NCI-H460 (cell line): Measurements from ENCODE around the gene GNAT2. TPM values are rescaled to one million over a fixed set of nuclear protein-coding genes. Genes with fewer than 3 reads are reported as not detected.
"Not testable (repeated sequence)": the region's sequence is repeated elsewhere in the genome, so short reads cannot be mapped to it uniquely, and the experiment has no call there.

Experiments used
- DNase-seq: peaks from one replicate; pipeline ENCODE4 v3.0.0-alpha.2; 2016; ENCODE audit warnings: low read depth; ENCODE audit errors: extremely low read depth
- polyA plus RNA-seq: library from polyadenylated mRNA; depleted of rRNA; stranded (reverse); fragments of >200 nt; gene quantifications from 2 replicates; pipeline ENCODE4 v1.2.3, GENCODE V29; 2014; cell fraction: nucleus; rRNA removed
- total RNA-seq: library from RNA; depleted of rRNA; stranded (reverse); fragments of >200 nt; shearing (Covaris generic); gene quantifications from 2 replicates; pipeline ENCODE4 v1.2.3, GENCODE V29; 2014; rRNA removed

The GNAT2 gene
- not detected in 2 replicates for total RNA-seq
- polyA plus RNA-seq = not detected in 2 replicates

DNA sequence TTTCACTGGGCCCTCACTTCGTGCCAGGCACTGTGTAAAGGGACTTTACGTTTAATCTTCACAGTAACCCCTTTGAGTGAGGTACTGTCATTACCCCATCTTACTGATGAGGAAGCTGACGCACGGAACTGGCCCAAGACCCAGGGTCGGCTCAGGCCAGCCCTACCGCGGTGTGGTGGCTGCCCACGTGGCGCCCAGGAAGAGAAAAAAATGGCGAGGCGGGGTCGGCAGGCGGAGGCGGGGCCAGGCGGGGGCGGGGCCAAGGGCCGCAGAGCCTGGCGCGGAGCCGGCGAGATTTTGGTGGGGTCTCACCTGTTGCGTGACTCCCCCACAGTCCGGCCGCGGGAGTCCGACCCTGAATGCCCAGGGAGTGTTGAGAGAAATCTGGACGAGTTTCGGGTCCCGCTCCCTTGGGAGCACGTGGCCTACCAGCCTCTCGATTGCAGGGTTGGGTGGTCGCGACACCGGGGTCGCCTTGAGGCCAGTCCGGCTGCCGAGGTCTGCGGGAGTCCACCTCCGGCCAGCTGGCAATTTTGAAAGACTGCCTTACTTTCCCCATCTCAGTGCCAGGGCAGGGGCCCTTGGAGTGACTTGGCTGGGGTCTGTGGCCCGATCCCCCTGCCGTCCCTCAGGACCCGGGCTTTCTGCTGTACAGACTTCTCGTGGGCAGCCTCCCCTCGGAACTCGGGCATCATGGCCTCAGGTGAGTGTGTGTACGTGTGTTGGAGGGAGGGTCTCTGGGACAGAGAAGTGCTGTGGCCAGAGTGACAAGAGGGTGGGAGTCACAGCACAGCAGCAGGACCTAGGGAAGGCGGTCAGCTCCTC, at the start of gene GNAT2, which contains the start of gene AMPD2:
Gene GNAT2, minus strand, starts transcription at position 41 of the 825 bp plus-strand sequence. CDS start 6,746 bp downstream, outside the sequence.
Gene AMPD2, plus strand, starts transcription at position 262 of the 825 bp plus-strand sequence. CDS start 1,339 bp downstream, outside the sequence.
- peak; percentile 43 for DNase-seq

DNA sequence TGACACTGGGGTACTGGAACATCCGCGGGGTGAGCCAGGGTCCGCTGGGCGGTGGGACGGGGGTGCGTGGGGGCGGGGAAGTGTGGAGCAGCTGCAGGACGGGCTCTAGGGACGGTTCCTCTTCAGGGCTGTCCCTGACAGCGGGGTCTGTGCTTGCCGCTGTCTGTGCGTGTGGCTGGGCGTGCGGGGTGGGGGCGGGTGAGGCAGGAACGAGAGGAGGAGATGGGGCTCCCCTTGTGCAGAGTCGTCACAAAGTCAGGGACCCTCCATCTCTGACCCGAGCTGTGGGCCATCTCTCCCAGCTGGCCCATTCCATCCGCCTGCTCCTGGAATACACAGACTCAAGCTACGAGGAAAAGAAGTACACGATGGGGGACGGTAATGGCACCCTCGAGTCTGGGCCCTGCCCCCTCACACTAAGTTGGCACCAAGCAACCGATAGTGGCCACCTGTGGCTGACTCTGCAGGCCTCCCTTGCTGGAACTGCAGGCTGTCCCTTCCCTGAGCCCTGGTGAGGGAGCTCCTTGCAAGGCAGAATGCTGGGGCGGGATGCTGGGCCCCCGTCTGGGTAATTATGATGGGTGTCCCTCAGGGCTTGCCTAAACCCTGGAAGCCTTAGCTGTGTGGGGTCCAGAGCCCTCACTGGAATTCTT, 48.8 kb upstream of the GNAT2 start:
- DNase-seq = no peak

DNA sequence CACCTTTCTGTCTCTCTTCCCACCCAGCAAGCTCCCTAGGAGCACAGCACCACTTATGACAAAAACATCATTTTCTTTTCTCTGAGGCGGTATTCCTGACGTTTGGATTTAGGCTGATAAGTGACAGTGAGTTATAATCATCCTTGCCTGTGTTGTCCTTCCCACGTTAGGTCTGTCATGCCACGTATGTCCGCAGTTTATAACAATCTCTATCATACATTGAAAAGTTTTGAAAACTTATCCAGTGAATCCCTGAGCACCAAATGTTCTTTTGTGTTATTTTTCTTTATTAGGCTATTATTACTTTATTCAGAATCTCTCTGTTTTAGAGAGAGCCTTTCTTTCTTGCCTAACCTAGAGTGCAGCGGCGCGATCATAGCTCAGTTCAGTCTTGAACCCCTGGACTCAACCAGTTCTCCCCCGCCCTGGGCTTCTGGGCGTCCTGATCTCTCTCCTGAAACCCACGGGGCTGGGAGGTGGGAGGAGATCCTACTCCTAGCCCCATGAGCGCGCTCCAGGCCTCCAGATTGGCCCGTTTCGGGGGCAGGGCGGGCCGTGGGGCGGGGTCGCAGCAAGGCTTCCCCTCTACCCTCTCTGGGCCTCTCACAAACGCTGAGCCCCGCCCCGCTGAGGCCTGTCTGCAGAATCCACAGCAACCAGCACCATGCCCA, 48.2 kb upstream of the GNAT2 start, which contains the start of gene GSTM2:
Gene GSTM2, plus strand, starts transcription at position 606 of the 671 bp plus-strand sequence. Its CDS starts 59 bp downstream, at position 665.
- peak; percentile 65 for DNase-seq

DNA sequence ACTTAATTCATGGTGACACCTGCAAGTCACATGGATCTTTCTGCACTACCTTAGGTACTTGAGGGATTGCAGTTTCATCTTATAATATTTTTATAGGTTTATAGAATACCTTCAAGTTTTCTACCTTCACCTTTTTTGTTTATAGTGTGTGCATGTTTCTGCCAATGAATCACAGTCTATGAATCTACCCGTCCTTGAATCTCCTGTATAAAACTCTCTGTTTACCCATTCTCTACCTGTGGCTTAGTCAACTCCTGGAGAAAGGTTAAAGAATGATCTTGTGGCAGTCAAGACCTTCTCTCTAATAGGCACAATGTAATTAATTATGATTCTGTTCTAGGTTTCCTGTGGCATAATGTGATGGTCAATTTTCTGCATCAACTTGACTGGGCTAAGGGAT, 45.3 kb upstream of the GNAT2 start:
- DNase-seq = no peak

DNA sequence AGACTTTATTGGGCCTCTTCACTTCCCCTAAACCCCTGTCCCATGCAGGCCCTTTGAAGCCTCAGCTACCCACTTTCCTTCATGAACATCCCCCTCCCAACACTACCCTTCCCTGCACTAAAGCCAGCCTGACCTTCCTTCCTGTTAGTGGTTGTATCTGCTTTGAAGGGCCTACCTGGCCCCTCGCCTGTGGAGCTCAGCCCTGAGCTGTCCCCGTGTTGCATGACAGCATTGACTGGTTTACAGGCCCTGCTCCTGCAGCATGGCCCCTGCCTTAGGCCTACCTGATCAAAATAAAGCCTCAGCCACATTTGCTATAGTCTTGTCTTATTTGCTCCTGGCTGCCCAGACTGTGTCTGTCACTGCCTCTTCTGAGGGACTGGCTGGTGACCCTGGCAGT, 42.0 kb upstream of the GNAT2 start:
- no peak for DNase-seq

DNA sequence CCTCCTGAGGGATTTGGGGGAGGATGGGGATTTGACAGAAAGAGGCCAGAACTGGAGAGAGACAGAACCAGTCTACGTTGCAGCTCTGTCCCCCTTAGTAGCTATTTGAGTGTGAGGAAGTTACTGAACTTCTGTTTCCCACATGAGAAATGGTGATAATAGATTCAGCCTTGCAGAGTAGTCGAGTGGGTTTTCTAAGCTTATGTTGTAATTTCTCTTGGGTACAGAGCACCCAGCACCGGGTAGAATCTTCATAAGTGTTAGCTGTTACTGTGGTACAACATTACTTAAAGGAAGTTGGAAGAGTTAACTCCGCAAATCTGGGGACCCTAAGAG, 41.2 kb upstream of the GNAT2 start:
- DNase-seq = not testable (repeated sequence)

DNA sequence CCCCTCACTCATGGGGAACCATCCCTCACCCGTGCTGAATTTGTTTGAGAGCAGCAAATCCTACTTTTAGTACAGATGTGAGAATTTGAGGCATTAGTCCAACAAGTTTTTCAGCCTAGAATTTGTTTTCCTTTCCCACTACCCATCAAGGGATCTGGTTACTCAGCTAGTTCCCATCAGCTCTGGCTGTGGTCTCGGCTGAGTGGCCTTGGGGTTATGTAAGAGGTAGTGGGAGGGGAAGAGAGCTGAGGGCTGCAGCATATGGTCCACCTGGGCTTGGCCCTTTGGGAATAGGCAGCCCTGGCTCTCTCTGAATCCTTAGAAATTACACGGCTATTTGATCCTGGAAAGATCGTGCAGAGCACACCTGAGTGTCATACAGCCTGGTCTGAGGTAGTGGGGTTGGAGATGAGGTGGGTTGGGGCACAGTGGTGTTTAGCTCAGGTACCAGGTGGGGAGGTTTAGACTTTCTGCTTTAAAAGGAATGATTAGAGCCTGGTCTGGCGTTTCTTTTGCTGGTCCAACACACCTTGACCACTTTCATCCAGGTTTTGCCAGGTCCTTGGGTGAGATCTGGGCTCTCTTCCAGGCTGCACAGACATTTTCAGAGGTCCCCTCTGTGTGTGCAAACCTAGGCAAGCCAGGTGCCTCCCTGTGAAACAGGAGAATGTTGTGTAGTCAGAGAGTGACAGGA, 40.7 kb upstream of the GNAT2 start:
- no peak for DNase-seq

DNA sequence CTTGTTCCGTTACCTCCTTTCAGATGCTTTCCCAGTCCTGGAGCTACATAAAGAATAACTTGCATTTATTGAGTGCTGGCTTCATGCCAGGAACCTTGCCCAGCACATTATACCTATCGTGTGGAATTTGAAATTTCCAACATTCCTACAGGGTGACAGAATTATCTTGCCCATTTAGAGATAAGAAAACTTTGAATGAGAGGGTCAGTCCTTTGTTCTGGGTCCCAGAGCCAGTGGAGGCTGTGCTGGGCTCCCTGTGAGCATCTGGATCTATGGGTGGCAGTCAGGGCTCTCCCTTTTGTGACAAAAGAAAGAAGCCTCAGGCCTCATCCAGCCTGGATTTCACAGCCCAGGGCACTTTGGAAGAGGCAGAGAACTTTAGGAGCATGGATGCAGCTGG, 39.7 kb upstream of the GNAT2 start:
- DNase-seq = no peak

DNA sequence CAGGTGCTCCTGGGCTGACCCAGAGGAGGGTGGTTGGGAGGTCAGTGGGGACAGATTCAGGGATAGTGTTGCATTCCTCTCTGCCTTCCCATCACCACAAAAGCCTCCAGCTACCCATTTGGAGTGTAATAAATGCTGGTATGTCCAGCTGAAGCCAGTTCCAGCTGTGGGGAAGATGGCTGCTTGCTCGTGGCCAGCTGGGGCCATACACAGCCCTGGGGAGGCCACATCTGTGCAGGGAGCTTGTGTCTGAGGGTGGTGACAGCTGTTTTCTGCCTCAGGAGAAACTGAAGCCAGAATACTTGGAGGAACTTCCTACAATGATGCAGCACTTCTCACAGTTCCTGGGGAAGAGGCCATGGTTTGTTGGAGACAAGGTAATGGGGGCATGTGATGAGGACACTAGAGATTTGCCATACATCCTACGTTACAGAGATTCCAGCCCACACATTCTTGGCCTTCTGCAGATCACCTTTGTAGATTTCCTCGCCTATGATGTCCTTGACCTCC, 39.2 kb upstream of the GNAT2 start:
- DNase-seq = no peak

DNA sequence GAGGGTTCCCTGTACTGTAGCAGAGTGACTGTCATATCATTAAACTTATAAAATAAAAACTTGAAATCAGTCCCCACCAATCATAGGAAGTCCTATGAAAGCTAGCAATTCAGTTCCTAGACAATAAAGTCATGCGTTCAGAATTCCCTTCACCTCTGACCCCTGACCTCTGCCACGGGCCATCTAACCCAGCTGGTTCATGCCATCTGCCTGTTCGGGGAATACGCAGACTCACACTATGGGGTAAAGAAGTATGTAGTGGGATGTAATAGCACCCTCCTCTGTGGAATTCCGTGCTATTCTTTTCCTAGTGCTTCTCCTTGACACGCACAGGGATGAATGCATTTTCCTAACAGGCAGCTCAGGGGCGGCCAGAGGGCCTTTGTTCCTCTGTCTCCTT, 38.6 kb upstream of the GNAT2 start:
- DNase-seq = no peak

DNA sequence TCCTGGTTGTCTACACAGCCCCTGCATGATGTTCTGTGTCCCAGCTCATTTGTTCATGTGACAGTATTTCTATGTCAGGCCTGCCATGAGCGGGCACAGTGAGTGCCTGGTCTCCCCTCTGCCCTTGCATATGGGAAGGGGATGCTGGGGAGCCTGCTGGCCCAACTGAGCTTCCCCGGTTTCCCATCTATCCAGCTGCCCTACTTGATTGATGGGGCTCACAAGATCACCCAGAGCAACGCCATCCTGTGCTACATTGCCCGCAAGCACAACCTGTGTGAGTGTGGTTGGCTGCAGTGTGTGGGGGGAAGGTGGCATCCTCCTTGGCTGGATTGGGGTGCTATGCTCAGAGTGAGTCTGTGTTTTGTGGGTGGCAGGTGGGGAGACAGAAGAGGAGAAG, 38.0 kb upstream of the GNAT2 start:
- DNase-seq = no peak

DNA sequence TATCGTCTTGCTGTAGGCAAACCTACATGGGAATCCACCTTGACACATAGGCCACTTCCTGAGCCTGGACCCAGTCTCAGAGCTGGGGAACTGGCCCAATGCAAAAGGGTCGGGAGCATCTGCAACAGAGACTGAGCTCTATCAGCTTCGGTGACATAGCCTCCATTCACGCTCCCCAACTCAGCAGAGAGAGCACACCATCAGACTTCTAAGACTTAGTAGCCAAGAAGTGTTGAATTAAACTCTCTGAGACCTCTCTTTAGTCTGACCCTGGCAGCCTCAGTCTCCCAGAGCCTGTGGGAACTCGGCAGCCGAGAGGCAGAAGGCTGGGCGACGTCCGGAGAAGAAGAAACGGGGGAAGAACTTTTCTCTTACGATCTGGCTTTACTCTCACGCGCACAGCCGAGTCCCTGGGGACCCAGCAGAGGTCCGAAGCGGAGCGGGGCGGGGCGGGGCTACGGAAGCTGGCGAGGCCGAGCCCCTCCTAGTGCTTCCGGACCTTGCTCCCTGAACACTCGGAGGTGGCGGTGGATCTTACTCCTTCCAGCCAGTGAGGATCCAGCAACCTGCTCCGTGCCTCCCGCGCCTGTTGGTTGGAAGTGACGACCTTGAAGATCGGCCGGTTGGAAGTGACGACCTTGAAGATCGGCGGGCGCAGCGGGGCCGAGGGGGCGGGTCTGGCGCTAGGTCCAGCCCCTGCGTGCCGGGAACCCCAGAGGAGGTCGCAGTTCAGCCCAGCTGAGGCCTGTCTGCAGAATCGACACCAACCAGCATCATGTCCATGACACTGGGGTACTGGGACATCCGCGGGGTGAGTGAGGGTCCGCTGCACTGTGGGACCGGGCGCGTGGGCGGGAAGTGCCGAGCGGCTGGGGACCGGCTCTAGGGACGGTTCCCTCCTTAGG, 36.5 kb upstream of the GNAT2 start, which contains the start of gene GSTM4:
Gene GSTM4, plus strand, starts transcription at position 485 of the 905 bp plus-strand sequence. Its CDS starts 291 bp downstream, at position 776.
- peak; percentile 72 for DNase-seq

DNA sequence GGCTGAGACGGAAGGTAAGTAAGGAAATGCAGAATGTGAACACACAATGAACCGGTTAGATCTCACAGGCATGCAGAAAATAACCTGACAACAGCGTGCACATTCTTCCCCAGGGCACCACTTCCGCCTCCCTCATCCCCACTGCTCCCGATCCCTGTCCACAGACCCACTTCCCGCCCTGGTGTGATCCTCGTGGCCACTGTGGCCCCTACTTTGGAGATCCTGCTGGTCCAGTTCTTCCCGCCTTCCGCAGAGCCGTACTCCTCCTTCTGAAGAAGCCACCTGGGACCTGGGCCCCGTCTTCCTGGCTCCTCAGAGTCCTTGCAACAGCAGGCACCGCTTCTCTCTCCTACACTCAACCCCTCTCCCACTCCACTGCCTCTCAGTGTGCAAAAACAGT, 35.1 kb upstream of the GNAT2 start:
- DNase-seq = no peak

DNA sequence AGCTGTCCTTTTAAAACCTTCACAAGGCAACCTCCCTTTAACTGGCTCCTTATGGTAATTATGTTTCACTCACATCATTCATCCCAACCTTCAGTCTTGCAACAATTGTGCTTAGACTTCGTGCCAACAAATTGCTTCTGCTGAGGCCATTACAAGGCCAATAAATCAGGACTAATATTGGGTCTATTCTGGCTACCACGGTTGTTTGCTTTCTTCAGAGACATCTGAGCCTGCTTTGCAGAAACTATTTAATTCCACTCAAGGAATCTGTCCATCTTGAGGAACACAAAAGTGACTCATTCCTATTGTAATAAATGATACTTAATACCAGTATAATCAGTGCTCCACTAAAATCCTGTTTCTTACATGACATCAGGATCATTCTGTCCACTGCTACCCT, 33.9 kb upstream of the GNAT2 start:
- no peak for DNase-seq

DNA sequence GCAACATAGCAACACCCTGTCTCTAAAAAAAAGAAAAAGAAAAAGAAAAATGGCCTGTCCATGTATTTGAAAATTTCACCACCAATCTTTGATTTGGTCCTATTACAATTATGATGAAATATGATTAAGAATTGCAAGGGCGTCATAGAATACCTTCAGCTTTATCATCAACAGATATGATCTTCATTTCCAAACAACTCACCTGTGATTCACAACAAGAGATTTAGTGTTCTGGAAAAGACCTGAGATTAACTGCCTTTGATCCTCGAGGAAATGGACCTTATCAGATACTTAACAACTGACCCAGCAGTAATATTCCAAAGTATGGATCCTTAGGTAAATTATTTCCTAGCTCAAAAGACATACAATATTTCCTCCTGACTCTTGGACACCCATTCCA, 33.0 kb upstream of the GNAT2 start:
- no peak for DNase-seq

DNA sequence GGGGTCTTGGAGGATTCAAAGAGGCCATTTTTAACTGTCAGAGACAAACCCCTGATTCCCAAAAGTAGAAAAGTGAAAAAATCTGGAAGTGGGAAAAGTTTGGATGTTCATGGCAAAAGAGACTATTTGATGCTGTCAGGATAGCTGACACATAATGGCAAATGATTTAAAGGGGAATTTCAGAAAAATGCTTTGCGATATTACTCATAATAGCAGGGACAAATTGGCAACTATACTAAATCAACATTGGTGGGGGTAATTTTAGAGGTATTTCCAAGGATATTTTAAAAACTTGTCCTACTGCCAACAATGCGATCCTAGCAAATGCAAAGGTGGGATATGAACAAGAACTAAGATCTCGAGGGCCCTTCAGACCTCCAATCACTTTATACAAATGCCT, 31.2 kb upstream of the GNAT2 start:
- DNase-seq = no peak

DNA sequence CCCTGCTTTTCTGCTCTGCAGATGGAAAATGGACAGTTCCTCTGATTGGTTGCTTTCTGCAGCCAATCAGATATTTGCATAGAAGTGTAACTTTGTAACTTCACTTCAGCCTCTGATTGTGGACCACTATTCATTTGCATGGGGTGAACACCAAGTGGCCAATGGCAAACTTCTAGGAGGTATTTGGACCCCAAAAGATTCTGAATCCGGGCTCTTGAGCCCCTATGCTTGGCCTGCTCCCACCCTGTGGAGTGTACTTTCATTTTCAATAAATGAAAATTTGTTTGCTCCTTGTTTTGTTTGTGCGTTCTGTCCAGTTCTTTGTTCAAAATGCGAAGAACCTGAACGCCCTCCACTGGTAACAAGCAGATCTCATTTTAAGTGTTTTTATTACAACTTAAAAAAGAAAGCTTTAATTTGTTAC, 30.1 kb upstream of the GNAT2 start:
- DNase-seq = peak; percentile 24

DNA sequence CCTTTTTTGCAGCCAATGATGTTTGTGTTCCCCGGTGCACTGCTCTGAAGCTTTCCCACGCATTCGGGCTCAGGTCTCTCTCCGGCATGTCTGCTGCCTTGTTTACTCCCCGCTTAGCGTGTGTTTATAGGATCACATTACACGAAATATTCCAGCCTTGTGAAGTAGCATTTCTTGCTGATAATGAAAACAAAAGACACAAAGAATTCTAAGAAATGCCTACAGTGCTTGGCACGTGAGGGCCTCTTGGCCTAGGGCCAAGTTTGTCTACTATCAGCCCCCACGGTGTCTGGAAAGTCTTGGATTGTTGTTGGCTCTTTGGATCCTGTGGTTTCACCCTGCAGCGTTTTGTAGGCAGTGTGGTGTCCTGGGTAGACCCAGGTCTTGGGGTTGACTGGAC, 25.3 kb upstream of the GNAT2 start:
- DNase-seq = no peak
